Natural killer cell (primary cell): ENCODE results near the gene FAHD2A. TPM values are rescaled to one million over a fixed set of nuclear protein-coding genes. Genes with fewer than 3 reads are reported as not detected.

Source experiments
- ATAC-seq, 3 donors: fragments of 150-1000 bp in 2 of 3; fragments of 200-7000 bp in 1 of 3; cut with Tn5 transposase; 1 replicate in 1 of 3; 2 replicates in 2 of 3; pipeline ENCODE4 v1.10.0; 2021; ENCODE audit warnings: mild to moderate bottlenecking in 2 of 3, moderate library complexity in 2 of 3
- DNase-seq, 2 donors: peaks; one replicate each; pipeline versions ENCODE4 v3.0.0 to v3.0.0-alpha.2; 2013 to 2021; ENCODE audit warnings: mixed read lengths in 1 of 2
- H3K27ac ChIP-seq: one replicate; pipeline ENCODE4 v1.5.1; 2013; ENCODE audit warnings: mild to moderate bottlenecking, low read length
- H3K27me3 ChIP-seq: one replicate; pipeline ENCODE4 v1.6.1; 2013; ENCODE audit warnings: low read length; ENCODE audit not compliant: control insufficient read depth, insufficient read depth
- H3K36me3 ChIP-seq: one replicate; pipeline ENCODE4 v1.6.1; 2013; ENCODE audit warnings: low read length; ENCODE audit not compliant: control insufficient read depth, insufficient read depth
- H3K4me1 ChIP-seq: one replicate; pipeline ENCODE4 v1.6.1; 2013; ENCODE audit warnings: low read length; ENCODE audit not compliant: control insufficient read depth, insufficient read depth
- H3K4me3 ChIP-seq: one replicate; pipeline ENCODE4 v1.5.1; 2013; ENCODE audit warnings: low read length
- H3K9me3 ChIP-seq: one replicate; pipeline ENCODE4 v1.6.1; 2013; ENCODE audit warnings: low read length; ENCODE audit not compliant: control insufficient read depth, insufficient read depth
- H3K27ac Mint-ChIP-seq, 2 donors: one replicate each; pipeline ENCODE4 v1.8.0; 2022; ENCODE audit warnings: mild to moderate bottlenecking in 2 of 2, mixed read lengths in 2 of 2, moderate library complexity in 1 of 2
- H3K27me3 Mint-ChIP-seq, 2 donors: one replicate each; pipeline ENCODE4 v1.8.0; 2022; ENCODE audit warnings: low read depth in 2 of 2, mixed read lengths in 2 of 2
- H3K36me3 Mint-ChIP-seq: one replicate; pipeline ENCODE4 v1.8.0; 2022; ENCODE audit warnings: mixed read lengths
- H3K4me1 Mint-ChIP-seq, 2 donors: one replicate each; pipeline ENCODE4 v1.8.0; 2022; ENCODE audit warnings: mixed read lengths in 2 of 2
- H3K4me3 Mint-ChIP-seq: one replicate; pipeline ENCODE4 v1.8.0; 2022; ENCODE audit warnings: mild to moderate bottlenecking, moderate library complexity, mixed read lengths
- H3K9me3 Mint-ChIP-seq, 2 donors: one replicate each; pipeline ENCODE4 v1.8.0; 2022; ENCODE audit warnings: mixed read lengths in 2 of 2
- WGBS: methylation state at CpG from one replicate; pipeline ENCODE4 v1.1.7; 2013; ENCODE audit warnings: missing lambda C conversion rate; ENCODE audit not compliant: insufficient coverage; 5-methylcytosine and 5-hydroxymethylcytosine counted together
- intact Hi-C: fragments of 100-400 bp; cut with micrococcal nuclease; formaldehyde crosslinking; loops from one replicate; pipeline ENCODE4 v1.14.2; 2022
- total RNA-seq, 4 donors: library from RNA; stranded (reverse); fragments of 120-200 nt in 1 of 4; gene quantifications; one replicate each; pipeline versions ENCODE4 v1.2.3 to v1.2.4, GENCODE V29; 2013 to 2022
- TF ChIP-seq, protein P1 (sequence below): fragments of 200-600 bp; IDR thresholded peaks from one replicate; pipeline ENCODE4 v1.8.0; 2022; ENCODE audit warnings: antibody characterized with exemption

The FAHD2A gene
- total RNA-seq, 3 donors from 2014 or later (not counting 1 experiment from before 2014, with no cell fraction given), result 21.6 to 25.4 (median 22.0) TPM

DNA sequence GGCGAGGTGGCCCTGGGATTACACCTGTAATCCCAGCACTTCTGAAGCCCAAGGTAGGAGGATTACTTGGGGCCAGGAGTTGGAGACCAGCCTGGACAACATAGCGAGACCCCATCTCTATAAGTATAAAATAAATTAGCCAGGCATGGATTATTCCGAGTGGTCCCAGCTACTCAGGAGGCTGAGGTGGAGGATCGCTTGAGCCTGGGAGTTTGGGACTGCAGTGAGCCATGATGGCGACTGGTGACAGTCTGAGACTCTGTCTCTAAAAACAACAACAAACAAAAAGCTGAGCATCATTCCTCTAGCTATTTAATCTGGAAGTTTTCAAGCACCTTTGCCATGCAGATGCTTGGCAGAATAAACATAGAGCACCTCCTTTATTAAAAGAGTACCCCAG lies 21.8 kb upstream of the FAHD2A start:
- H3K36me3 ChIP-seq, result no peaks in the 10 kb centered on the region
- TF ChIP-seq, protein P1, sequence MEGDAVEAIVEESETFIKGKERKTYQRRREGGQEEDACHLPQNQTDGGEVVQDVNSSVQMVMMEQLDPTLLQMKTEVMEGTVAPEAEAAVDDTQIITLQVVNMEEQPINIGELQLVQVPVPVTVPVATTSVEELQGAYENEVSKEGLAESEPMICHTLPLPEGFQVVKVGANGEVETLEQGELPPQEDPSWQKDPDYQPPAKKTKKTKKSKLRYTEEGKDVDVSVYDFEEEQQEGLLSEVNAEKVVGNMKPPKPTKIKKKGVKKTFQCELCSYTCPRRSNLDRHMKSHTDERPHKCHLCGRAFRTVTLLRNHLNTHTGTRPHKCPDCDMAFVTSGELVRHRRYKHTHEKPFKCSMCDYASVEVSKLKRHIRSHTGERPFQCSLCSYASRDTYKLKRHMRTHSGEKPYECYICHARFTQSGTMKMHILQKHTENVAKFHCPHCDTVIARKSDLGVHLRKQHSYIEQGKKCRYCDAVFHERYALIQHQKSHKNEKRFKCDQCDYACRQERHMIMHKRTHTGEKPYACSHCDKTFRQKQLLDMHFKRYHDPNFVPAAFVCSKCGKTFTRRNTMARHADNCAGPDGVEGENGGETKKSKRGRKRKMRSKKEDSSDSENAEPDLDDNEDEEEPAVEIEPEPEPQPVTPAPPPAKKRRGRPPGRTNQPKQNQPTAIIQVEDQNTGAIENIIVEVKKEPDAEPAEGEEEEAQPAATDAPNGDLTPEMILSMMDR, result no peak
- no peak overlapping the region for H3K4me3 ChIP-seq
- DNase-seq (no peak), ATAC-seq (no peak)
- H3K27me3 Mint-ChIP-seq, result peaks cover 5 to 7% of the 10 kb centered on the region in 2 donors
- H3K9me3 ChIP-seq, result no peaks in the 10 kb centered on the region
- no peaks in the 10 kb centered on the region for H3K4me1 Mint-ChIP-seq
- no peak overlapping the region for H3K27ac Mint-ChIP-seq
- intact Hi-C loops, result no loop called here
- 82% methylated on average over 4 of the region's 5 CpGs for WGBS
- H3K4me1 ChIP-seq, result no peaks in the 10 kb centered on the region
- H3K27me3 ChIP-seq, result no peaks in the 10 kb centered on the region
- no peak overlapping the region for H3K27ac ChIP-seq
- H3K4me3 Mint-ChIP-seq, result no peak overlapping the region
- H3K36me3 Mint-ChIP-seq, result no peaks in the 10 kb centered on the region
- no peaks in the 10 kb centered on the region for H3K9me3 Mint-ChIP-seq

DNA sequence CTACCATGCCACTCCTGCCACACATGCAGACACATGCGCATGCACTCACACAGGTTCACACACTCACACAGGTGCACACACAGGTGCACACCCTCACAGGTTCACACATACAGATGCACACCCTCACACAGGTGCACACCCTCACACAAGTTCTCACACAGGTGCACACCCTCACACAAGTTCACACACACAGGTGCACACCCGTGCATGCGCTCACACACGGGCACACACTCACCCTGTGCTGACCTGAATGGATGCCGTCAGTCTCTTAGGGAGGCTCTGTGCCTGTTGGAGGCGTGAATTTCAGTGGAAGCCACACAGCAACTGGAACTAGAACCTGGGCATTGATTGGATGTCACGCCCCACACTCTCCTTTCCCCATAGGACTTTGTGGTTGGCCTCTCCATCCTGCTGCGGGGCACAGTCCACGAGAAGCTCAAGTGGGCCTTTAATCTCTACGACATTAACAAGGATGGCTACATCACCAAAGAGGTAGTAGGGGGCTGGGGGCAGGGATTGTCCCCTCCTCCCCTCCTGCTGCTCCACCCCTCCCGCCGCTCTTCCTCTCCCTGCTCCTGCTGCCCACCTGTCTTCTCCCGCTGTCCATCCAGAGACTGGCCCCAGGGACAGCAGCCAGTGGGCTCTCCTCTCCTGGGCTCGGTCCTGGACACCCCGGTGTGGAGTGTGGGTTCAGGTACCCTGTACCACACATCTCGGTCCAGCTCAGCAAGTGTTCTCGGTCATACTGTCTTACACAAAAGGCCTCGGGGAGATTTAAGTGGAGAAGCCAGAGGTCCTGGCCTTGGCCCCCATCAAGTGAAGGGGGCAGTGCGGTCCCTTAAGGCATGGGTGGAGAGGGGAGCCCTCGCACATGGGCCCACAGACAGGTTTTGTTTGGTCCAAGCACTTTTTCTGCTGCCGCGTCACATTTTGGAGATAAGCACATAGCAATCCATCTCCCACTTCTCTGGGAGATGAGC lies 21.0 kb upstream of the FAHD2A start:
- no peak overlapping the region for H3K4me3 Mint-ChIP-seq
- H3K36me3 ChIP-seq, result no peaks in the 10 kb centered on the region
- no peak overlapping the region for H3K27ac Mint-ChIP-seq
- no peak for DNase-seq
- H3K27ac ChIP-seq, result no peak overlapping the region
- no peaks in the 10 kb centered on the region for H3K9me3 Mint-ChIP-seq
- no peak overlapping the region for H3K4me3 ChIP-seq
- no peaks in the 10 kb centered on the region for H3K4me1 Mint-ChIP-seq
- intact Hi-C loops, result no loop called here
- TF ChIP-seq, protein P1, result no peak
- no peak for ATAC-seq
- H3K9me3 ChIP-seq, result no peaks in the 10 kb centered on the region
- H3K36me3 Mint-ChIP-seq, result no peaks in the 10 kb centered on the region
- H3K27me3 ChIP-seq, result no peaks in the 10 kb centered on the region
- H3K4me1 ChIP-seq, result no peaks in the 10 kb centered on the region
- H3K27me3 Mint-ChIP-seq, result peaks cover 5 to 7% of the 10 kb centered on the region in 2 donors
- WGBS, result 85% methylated on average over 22 of the region's 22 CpGs

DNA sequence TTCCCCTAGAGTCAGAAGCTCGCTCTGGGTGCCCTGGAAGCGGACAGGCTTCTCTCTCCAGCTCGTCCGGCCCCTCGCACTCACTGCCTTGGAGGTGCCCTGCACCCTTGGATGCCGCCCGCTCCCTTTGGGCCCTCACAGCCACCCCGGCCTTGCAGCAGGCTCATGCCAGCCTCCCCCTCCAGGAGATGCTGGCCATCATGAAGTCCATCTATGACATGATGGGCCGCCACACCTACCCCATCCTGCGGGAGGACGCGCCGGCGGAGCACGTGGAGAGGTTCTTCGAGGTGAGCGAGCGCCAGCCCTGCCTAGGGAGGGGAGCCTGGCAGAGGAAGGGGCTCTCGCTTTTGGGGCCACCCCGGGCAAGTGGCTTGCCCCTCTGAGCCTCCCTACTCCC lies 20.3 kb upstream of the FAHD2A start:
- H3K27me3 ChIP-seq, result no peaks in the 10 kb centered on the region
- H3K9me3 ChIP-seq, result no peaks in the 10 kb centered on the region
- DNase-seq (no peak), ATAC-seq (no peak)
- no peak overlapping the region for H3K4me3 ChIP-seq
- TF ChIP-seq, protein P1, result no peak
- Mint-ChIP-seq H3K9me3 (no peaks in the 10 kb centered on the region), H3K27ac (no peak overlapping the region), H3K27me3 (peaks cover 5 to 7% of the 10 kb centered on the region in 2 donors), H3K36me3 (no peaks in the 10 kb centered on the region), H3K4me1 (no peaks in the 10 kb centered on the region), H3K4me3 (no peak overlapping the region)
- H3K27ac ChIP-seq, result no peak overlapping the region
- no peaks in the 10 kb centered on the region for H3K4me1 ChIP-seq
- intact Hi-C loops, result no loop called here
- no peaks in the 10 kb centered on the region for H3K36me3 ChIP-seq
- WGBS, result 91% methylated on average over 19 of the region's 20 CpGs
